Neuronal stem cell (in vitro differentiated cells): ENCODE results near the gene NAT9.

Source experiments
- DNase-seq: peaks from one replicate; pipeline ENCODE4 v3.0.0-alpha.2; 2013; ENCODE audit warnings: low spot score
- H2AFZ ChIP-seq: one replicate; pipeline ENCODE4 v1.6.1; 2013; ENCODE audit warnings: mild to moderate bottlenecking, low read length, inconsistent platforms
- H2AK5ac ChIP-seq: 2 replicates; pipeline ENCODE4 v1.6.1; 2013; ENCODE audit warnings: low read depth, mild to moderate bottlenecking, inconsistent platforms, low read length, moderate library complexity, mixed read lengths
- H2BK120ac ChIP-seq: 2 replicates; pipeline ENCODE4 v1.6.1; 2013; ENCODE audit warnings: low read depth, mild to moderate bottlenecking, inconsistent platforms, low read length, moderate library complexity, mixed read lengths
- H2BK12ac ChIP-seq: one replicate; pipeline ENCODE4 v1.6.1; 2013; ENCODE audit warnings: low read length, inconsistent platforms
- H2BK15ac ChIP-seq: 2 replicates; pipeline ENCODE4 v1.6.1; 2013; ENCODE audit warnings: mild to moderate bottlenecking, low read length, inconsistent platforms, mixed read lengths
- H2BK5ac ChIP-seq: one replicate; pipeline ENCODE4 v1.6.1; 2013; ENCODE audit warnings: inconsistent platforms, mild to moderate bottlenecking, low read length, moderate library complexity
- H3K14ac ChIP-seq: one replicate; pipeline ENCODE4 v1.6.1; 2013; ENCODE audit warnings: low read length, inconsistent platforms
- H3K18ac ChIP-seq: 2 replicates; pipeline ENCODE4 v1.6.1; 2013; ENCODE audit warnings: low read length, inconsistent platforms
- H3K23ac ChIP-seq: 2 replicates; pipeline ENCODE4 v1.6.1; 2013; ENCODE audit warnings: low read depth, mild to moderate bottlenecking, mixed read lengths, low read length, inconsistent platforms; ENCODE audit not compliant: poor library complexity
- H3K27ac ChIP-seq: replicated peaks from 3 replicates; pipeline ENCODE4 v1.5.1; 2013; ENCODE audit warnings: low read length, inconsistent platforms
- H3K27me3 ChIP-seq, 3 experiments: 2 replicates each; pipeline ENCODE4 v1.6.1; 2013; ENCODE audit warnings: low read length in 3 of 3, mild to moderate bottlenecking in 2 of 3, inconsistent platforms in 1 of 3, low read depth in 1 of 3, mixed read lengths in 1 of 3, moderate library complexity in 1 of 3; ENCODE audit not compliant: control insufficient read depth in 3 of 3, insufficient read depth in 3 of 3
- H3K36me3 ChIP-seq, 2 donors: replicated peaks in 1 of 2; 2 replicates each; pipeline ENCODE4 v1.6.1; 2013; ENCODE audit warnings: low read length in 2 of 2; ENCODE audit not compliant: control insufficient read depth in 2 of 2, insufficient read depth in 2 of 2
- H3K4ac ChIP-seq: 2 replicates; pipeline ENCODE4 v1.6.1; 2013; ENCODE audit warnings: inconsistent platforms, mild to moderate bottlenecking, low read length, moderate library complexity
- H3K4me1 ChIP-seq, 2 donors: 1 replicate in 1 of 2; 2 replicates in 1 of 2; pipeline ENCODE4 v1.6.1; 2013; ENCODE audit warnings: low read length in 2 of 2, low read depth in 1 of 2; ENCODE audit not compliant: control insufficient read depth in 2 of 2, insufficient read depth in 1 of 2
- H3K4me2 ChIP-seq: one replicate; pipeline ENCODE4 v1.6.1; 2013; ENCODE audit warnings: mild to moderate bottlenecking, low read length, inconsistent platforms; ENCODE audit not compliant: insufficient read depth, poor library complexity, severe bottlenecking
- H3K4me3 ChIP-seq, 2 donors: 2 replicates each; pipeline ENCODE4 v1.5.1; 2013; ENCODE audit warnings: low read length in 2 of 2, mild to moderate bottlenecking in 2 of 2, inconsistent platforms in 1 of 2, moderate library complexity in 1 of 2
- H3K79me1 ChIP-seq: one replicate; pipeline ENCODE4 v1.6.1; 2013; ENCODE audit warnings: low read depth, mild to moderate bottlenecking, inconsistent platforms, low read length, moderate library complexity
- H3K9ac ChIP-seq: one replicate; pipeline ENCODE4 v1.6.1; 2013; ENCODE audit warnings: mild to moderate bottlenecking, low read depth, low read length, inconsistent platforms; ENCODE audit not compliant: poor library complexity
- H3K9me3 ChIP-seq, 2 donors: replicated peaks in 1 of 2; 2 replicates each; pipeline versions ENCODE3 to v1.6.1; 2013; ENCODE audit warnings: low read length in 2 of 2, mild to moderate bottlenecking in 2 of 2, inconsistent platforms in 1 of 2, low read depth in 1 of 2, mixed read lengths in 1 of 2, moderate library complexity in 1 of 2; ENCODE audit not compliant: control insufficient read depth in 2 of 2, insufficient read depth in 1 of 2
- H4K8ac ChIP-seq: one replicate; pipeline ENCODE4 v1.6.1; 2013; ENCODE audit warnings: low read depth, mild to moderate bottlenecking, inconsistent platforms, low read length, moderate library complexity
- H4K91ac ChIP-seq: one replicate; pipeline ENCODE4 v1.6.1; 2013; ENCODE audit warnings: low read length, low read depth, mild to moderate bottlenecking, inconsistent platforms; ENCODE audit not compliant: poor library complexity
- WGBS, 2 donors: extraction: QIAGEN DNeasy Blood & Tissue Kit; methylation state at CpG; one replicate each; pipeline ENCODE4 v1.1.7; 2013; ENCODE audit warnings: missing lambda C conversion rate in 2 of 2, mixed read lengths in 1 of 2; ENCODE audit not compliant: insufficient read length in 2 of 2, insufficient replicate concordance in 1 of 2; ENCODE audit errors: extremely low coverage in 2 of 2; 5-methylcytosine and 5-hydroxymethylcytosine counted together

Gene NAT9

DNA sequence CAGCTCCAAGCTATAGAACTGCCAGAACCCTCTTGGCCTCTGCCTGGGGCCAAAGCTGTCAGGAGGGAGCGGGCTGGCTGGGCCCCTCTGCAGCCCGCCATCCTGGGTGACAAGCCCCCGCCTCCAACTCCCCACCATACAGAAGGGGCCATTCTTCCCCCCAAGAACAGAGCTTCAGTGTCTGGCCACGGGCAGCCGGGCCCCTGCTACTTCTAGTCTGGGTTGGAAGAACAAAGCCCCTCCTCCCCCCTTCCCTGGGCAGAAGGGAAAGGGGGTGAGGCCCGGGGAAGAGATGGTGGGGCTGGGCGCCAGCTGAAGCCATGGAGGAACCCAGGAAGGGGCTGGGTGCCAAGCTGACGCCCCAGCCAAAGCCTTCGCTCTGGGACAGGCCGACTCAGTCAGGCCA lies 9.0 kb downstream of the NAT9 start:
- Histone ChIP-seq H3K4me1 (peaks cover 22% of the 10 kb centered on the region in 2 donors), H2BK120ac (no peak overlapping the region), H3K27ac (no peak overlapping the region)

DNA sequence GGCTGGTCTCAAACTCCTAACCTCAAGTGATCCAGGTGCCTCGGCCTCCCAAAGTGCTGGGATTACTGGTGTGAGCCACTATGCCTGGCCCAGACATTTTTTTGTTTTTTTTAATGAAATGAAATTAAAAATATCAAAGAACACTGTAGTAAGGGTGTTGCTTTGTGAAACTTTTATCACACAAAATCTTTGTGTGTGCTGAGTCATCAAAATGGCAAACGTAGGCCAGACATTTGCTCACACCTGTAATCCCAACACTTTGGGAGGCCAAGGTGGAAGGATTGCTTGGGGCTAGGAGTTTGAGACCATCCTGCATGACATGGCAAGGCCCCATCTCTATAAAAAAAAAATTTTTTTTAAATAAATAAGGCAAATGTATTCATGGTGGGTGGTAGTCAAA lies 9.7 kb downstream of the NAT9 start:
- DNase-seq: no peak
- WGBS, 2 donors: no CpG with 5 or more reads among the region's 2 CpGs

More for the DNA sequence above, 9.0 kb downstream of the NAT9 start:
- no peak overlapping the region for H3K14ac ChIP-seq
- no peak overlapping the region for H2BK5ac ChIP-seq
- H3K9me3 ChIP-seq: no peaks in the 10 kb centered on the region
- no peak for DNase-seq
- no peaks in the 10 kb centered on the region for H3K27me3 ChIP-seq
- no peak overlapping the region for H3K9ac ChIP-seq
- H3K4me2 ChIP-seq: no peak overlapping the region
- peak overlapping the region; percentile 83 for H2AK5ac ChIP-seq
- H4K8ac ChIP-seq: no peak overlapping the region
- peaks cover 15 to 63% of the 10 kb centered on the region in 2 donors for H3K36me3 ChIP-seq
- H2BK12ac ChIP-seq: no peak overlapping the region
- peaks cover 3% of the 10 kb centered on the region for H3K79me1 ChIP-seq
- no peak overlapping the region for H4K91ac ChIP-seq
- H2BK15ac ChIP-seq: no peak overlapping the region
- H3K23ac ChIP-seq: peak overlapping the region; percentile 14
- H3K4ac ChIP-seq: peak overlapping the region; percentile 41
- H2AFZ ChIP-seq: no peak overlapping the region
- H3K4me3 ChIP-seq: no peak overlapping the region
- WGBS, 2 donors: no CpG with 5 or more reads among the region's 10 CpGs
- peak overlapping the region; percentile 58 for H3K18ac ChIP-seq

DNA sequence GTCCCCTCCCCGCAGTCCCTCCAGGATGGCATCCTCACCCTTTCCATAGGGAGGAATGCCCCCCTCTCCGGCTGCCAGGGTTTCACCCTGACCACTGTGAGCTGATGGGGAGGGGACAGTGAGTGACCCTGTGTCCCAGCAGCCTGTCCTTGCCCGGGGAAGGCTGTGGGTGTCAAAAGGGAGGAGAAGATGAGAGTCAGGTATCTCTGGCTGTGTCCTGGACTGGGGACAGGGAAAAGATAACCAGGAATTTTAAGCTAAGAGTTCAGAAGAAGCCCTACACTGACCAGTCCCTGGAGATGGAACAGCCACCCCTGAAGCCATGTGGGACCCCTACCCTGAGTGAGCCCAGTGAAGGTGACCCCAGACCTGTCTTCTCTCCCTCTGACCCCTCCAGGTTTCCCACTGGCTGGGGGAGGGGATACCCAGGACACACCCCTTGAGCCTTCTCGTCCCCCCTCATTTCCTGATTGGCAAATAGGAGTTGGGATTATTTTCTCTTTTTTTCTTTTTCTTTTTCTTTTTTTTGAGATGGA lies 11.3 kb downstream of the NAT9 start:
- Histone ChIP-seq H3K27me3 (no peaks in the 10 kb centered on the region), H3K9ac (no peak overlapping the region), H3K4ac (peak overlapping the region; percentile 20), H3K23ac (no peak overlapping the region), H4K91ac (peak overlapping the region; percentile 85), H2BK12ac (peak overlapping the region; percentile 59), H4K8ac (no peak overlapping the region), H3K14ac (no peak overlapping the region), H2AFZ (no peak overlapping the region), H3K27ac (peak overlapping the region; percentile 70), H3K9me3 (no peaks in the 10 kb centered on the region), H2BK15ac (peak overlapping the region; percentile 40), H3K4me2 (no peak overlapping the region), H3K18ac (peak overlapping the region; percentile 78), H2BK120ac (peak overlapping the region; percentile 38), H3K79me1 (peaks cover 15% of the 10 kb centered on the region), H3K4me3 (no peak overlapping the region), H3K4me1 (peaks cover 42 to 43% of the 10 kb centered on the region in 2 donors), H2AK5ac (peak overlapping the region; percentile 84), H2BK5ac (peak overlapping the region; percentile 97), H3K36me3 (peaks cover 4 to 40% of the 10 kb centered on the region in 2 donors)
- WGBS, 2 donors: no CpG with 5 or more reads among the region's 4 CpGs
- no peak for DNase-seq

More for the DNA sequence above, 9.7 kb downstream of the NAT9 start:
- peaks cover 10% of the 10 kb centered on the region for H3K79me1 ChIP-seq
- H3K27me3 ChIP-seq: no peaks in the 10 kb centered on the region
- H4K91ac ChIP-seq: no peak overlapping the region
- no peak overlapping the region for H3K23ac ChIP-seq
- H2BK12ac ChIP-seq: no peak overlapping the region
- H2AFZ ChIP-seq: no peak overlapping the region
- no peak overlapping the region for H2BK15ac ChIP-seq
- no peak overlapping the region for H3K18ac ChIP-seq
- H3K4me2 ChIP-seq: no peak overlapping the region
- peaks cover 27% of the 10 kb centered on the region in 2 donors for H3K4me1 ChIP-seq
- H2AK5ac ChIP-seq: no peak overlapping the region
- no peak overlapping the region for H3K14ac ChIP-seq
- H3K27ac ChIP-seq: no peak overlapping the region
- H4K8ac ChIP-seq: no peak overlapping the region
- H3K36me3 ChIP-seq: peaks cover 10 to 56% of the 10 kb centered on the region in 2 donors
- H2BK5ac ChIP-seq: no peak overlapping the region
- no peaks in the 10 kb centered on the region for H3K9me3 ChIP-seq
- no peak overlapping the region for H3K4me3 ChIP-seq
- H2BK120ac ChIP-seq: no peak overlapping the region
- no peak overlapping the region for H3K9ac ChIP-seq
- no peak overlapping the region for H3K4ac ChIP-seq

DNA sequence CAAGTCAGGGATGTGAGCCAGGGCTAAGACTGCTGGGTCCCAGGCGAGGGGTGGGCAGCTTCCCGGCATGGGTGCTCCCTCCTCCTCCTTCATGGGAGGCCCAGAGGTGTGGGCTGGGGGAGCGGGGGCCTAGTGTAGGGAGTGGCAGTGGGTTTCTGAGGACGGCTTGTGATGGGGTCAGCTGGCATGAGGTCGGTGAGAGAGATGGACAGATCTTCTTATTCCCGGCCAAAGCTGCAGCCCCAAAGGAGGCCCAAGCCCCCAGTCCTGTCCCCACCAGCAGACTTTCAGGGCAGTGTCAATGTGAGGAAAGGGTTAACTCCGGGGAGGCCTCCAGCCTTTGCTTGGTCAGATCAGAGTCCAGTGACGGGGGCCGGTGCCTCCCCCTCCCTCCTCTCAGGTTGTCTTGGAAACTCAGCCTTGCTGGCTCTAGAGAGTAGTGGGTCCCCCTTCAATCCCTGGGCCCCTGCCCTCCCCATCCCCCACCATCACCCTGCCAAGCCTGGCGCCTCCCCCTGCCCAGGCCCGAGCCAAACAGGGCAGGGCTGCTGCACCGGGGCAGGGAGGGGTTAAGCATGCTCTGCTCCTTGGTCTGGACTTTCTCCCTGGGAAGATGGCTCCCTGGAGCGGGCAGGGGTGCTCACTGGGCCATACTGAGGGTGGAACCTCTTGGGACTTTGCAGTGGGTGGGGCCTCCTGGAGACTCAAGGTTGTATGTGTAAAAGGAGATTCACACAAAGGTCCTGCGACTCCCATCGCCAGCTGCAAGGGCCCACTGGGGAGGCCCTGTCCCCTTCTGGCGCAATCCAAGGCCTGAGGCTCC lies 12.4 kb downstream of the NAT9 start:
- peak overlapping the region; percentile 70 for H3K27ac ChIP-seq

More for the DNA sequence above, 12.4 kb downstream of the NAT9 start:
- Histone ChIP-seq H4K8ac (peak overlapping the region; percentile 56), H3K4me1 (peaks cover 46 to 50% of the 10 kb centered on the region in 2 donors), H3K18ac (peak overlapping the region; percentile 99), H3K4me3 (no peak overlapping the region), H2AFZ (peak overlapping the region; percentile 42), H3K27me3 (no peaks in the 10 kb centered on the region), H3K79me1 (peaks cover 16% of the 10 kb centered on the region), H4K91ac (peak overlapping the region; percentile 96), H2AK5ac (peak overlapping the region; percentile 100), H3K36me3 (peaks cover 2 to 30% of the 10 kb centered on the region in 2 donors), H3K9ac (no peak overlapping the region), H3K14ac (peak overlapping the region; percentile 63), H2BK5ac (peak overlapping the region; percentile 97), H3K9me3 (no peaks in the 10 kb centered on the region), H2BK120ac (peak overlapping the region; percentile 100), H2BK12ac (peak overlapping the region; percentile 99), H2BK15ac (peak overlapping the region; percentile 99), H3K4ac (peak overlapping the region; percentile 98), H3K4me2 (peak overlapping the region; percentile 73), H3K23ac (peak overlapping the region; percentile 81)
- peak; percentile 84 for DNase-seq
- no CpG with 5 or more reads among the region's 16 CpGs for WGBS, 2 donors
